ENCODE measurements around the gene GET4.

The GET4 gene

DNA sequence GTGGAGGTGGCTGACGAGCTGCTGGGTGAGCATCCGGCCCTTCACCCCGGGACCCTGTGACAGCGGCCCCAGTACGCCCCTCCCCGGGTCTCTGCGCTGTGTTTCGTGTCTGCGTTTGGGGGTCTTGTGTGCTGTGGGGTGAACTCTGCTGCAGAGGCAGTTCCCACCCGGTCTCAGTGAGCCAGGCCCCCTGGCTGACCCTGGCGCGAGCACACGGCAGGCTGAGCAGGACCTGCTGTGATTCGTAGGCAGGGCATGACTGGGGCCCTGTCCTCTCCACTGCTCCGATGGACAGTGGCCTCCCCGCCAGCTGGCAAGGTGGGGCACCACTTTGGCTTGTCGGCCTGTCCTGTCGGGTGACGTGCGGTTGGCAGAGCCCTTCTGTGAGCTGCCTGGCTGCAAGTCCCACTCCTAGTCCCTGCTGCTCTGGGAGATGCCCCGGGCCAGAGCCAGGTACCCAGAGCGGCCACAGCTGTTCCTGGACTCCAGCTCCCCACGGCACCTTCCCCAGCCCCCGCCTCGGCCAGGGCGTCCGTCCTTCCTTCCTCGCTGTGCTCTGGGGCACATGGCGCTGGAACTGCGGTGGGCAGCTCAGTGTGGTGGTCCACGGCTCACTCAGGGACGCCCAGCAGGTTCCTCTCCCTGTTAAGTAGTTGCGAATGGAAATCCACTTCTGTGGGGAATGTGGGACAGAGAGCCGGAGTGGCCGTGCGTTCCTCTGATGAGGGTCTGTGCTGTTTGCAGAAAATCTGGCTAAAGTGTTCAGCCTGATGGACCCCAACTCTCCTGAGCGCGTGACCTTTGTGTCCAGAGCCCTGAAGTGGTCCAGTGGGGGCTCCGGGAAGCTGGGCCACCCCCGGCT, 10.5 kb downstream of the GET4 start:
- DNase-seq (ENCODE audit: low spot score) = no peak

DNA sequence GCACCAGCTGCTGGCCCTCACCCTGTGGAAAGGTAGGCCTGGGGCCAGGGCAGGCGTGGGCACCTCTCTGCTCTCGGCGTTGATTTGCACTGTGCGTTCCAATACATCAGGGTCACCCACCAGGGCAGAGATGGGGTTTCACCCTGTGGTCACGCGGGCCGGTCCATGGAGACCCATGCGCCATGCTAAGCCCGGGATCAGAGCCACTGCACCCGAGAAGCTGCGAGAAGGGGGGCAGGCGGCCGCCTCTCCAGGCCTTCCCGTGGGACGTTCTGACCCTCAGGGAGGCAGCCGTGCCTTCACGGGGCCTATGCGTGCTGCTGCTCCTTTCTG, 11.1 kb downstream of the GET4 start:
- no peak for DNase-seq (ENCODE audit: low spot score)

DNA sequence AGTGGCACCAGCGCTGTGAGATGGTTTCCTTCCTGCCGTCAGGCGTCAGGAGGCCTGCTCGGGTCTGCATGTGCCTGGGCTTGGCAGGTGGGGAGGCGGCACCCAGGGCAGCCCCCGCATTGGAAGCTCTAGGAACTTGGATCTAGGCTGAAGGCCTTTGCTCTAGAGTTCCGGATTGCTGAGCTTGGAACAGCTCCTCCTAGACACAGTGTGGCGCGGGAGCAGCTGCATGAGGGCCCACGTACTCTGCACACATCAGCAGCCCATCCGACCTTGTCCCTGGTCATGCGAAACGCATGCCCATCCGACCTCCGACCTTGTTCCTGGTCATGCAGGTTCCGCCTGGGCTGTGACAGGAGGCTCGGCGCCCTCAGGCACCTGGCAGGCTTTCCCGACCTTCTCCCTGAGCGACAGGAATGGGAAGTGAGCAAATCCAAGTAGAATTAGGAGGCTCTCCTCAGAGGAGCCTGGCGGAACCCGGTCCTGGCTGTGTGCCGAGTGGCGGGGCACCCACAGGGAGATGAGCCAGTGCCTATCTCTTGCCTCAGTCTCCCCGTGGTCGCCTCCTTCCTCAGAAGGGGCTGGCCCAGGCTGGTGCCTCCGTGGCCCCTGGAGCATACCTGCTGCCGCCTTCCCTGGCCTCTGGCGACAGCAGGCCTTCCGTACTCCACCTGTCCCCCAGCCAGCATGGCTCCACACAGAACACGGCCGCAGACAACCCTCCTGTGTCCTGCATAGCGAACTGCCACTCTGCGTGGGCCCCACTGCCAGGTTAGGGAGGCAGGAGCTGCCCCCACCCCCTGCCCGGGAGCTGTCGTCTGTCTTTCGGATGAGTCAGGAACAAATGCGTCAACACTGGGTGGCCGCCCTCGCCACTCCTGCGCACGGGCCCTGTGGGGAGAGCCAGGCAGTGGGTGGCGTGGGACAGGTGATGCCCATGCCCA, 12.0 kb downstream of the GET4 start:
- no peak for DNase-seq (ENCODE audit: low spot score)

DNA sequence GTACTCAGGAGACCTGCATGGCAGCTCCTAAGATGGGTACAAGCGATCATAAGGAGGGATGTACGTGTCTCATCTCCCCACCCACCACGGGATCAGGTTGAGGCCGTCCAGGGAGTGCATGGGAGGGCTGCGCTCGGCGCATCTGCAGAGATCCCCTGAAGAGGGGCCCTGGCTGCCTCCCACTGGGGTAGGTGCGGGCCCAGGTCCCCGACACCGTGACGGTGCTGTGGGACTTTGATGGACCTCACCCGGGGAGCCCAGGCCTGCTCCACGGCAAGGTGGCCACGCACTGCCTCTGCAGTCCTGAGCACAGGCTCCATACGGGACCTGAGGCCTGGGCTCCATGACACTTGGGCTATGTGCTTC, 12.7 kb downstream of the GET4 start:
- no peak for DNase-seq (ENCODE audit: low spot score)

DNA sequence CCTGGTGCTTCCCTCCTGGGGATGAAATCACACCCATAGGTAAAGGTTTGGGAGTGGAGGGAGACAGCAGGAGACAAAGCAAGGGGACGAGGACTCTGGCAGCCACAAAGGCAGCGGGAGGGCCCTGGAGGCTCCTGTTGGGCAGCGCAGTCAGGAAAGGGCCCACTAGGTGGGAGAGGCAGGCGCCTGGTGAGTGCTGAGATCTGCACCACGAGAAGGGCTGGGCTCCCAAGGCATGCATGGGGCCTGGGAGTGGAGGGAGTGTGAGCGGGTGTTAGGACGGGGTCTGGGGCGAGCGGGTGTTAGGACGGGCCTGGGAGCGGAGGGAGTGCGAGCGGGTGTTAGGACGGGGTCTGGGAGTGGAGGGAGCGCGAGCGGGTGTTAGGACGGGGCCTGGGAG, 13.0 kb downstream of the GET4 start:
- DNase-seq (ENCODE audit: low spot score) = no peak

DNA sequence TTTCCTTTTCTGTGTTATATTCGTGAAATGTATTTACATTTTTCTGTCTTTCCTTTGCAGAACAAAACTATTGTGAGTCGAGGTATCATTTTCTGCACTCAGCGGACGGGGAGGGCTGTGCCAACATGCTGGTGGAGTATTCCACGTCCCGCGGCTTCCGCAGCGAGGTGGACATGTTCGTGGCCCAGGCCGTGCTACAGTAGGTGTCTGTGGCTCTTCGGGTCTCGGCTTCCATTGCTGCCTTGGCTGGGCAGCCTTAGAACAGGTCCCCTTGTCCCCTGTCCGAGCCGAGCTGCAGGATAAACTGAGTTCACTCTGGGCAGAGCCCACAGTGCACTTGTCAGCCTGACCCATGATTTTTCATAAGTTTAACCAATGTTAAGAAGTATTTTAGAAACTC, 14.5 kb downstream of the GET4 start:
- DNase-seq (ENCODE audit: low spot score) = no peak

DNA sequence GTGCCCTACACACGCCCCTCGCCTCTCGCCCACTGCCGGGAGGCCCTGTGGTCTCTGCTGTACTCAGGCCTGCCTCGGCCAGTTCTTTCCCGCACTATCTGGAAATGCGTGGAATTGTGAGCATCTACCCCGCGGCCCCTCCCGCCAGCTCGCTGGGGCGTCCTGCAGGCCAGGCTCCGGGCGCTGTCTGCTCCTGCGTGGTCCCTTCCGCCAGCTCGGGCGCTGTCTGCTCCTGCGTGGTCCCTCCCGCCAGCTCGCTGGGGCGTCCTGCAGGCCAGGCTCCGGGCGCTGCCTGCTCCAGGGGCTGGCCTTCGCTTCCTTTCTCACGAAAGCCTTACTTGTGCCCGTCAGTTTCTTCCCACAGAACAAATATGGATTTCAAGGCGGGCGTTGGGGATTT, 14.9 kb downstream of the GET4 start:
- no peak for DNase-seq (ENCODE audit: low spot score)

DNA sequence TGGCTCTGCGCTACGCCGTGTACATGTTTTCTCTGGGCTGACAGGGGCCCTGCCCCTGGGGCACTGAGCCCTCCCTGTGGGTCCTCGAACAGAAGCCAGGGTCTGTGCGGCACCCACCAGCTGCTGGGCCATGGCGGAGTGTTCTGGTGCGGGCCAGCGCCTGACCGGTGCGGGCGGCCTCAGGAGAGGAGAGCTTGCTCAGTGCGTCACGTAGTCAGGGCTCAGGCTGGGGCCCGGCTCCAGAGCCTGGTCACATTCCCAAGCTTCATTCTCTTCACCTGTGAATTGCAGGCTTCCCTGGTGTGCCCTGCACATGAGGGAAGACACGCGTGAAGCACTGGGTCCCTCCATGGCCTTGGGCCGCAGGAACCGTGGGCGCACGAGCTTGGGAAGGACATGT, 15.5 kb downstream of the GET4 start:
- no peak for DNase-seq (ENCODE audit: low spot score)

DNA sequence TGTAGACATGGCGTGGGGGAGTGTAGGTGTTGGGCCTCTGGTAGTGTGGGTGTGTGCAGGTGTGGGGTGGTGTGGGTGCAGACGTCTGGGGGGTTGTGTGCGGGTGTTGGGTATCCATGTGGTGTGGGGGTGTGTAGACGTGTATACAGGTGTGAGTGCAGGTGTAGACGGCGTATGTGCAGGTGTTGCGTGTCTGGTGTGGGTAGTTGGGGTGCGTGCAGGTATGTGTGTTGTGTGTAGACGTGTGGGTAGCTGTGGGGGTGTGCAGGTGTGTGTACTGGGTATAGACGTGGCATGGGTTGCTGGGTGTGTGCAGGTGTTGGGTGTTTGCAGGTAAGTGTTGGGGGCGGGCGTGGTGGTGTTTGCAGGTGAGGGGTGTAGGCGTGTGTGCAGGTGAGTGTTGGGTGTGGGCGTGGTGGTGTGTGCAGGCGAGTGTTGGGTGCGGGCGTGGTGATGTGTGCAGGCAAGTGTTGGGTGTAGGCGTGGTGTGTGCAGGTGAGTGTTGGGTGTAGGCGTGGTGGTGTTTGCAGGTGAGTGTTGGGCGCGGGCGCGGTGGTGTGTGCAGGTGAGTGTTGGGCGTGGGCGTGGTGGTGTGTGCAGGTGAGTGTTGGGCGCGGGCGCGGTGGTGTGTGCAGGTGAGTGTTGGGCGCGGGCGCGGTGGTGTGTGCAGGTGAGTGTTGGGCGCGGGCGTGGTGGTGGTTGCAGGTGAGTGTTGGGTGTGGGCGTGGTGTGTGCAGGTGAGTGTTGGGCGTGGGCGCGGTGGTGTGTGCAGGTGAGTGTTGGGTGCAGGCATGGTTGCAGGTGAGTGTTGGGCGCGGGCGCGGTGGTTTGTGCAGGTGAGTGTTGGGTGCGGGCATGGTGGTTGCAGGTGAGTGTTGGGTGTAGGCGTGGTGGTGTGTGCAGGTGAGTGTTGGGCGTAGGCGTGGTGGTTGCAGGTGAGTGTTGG, 16.6 kb downstream of the GET4 start:
- no peak for DNase-seq (ENCODE audit: low spot score)

DNA sequence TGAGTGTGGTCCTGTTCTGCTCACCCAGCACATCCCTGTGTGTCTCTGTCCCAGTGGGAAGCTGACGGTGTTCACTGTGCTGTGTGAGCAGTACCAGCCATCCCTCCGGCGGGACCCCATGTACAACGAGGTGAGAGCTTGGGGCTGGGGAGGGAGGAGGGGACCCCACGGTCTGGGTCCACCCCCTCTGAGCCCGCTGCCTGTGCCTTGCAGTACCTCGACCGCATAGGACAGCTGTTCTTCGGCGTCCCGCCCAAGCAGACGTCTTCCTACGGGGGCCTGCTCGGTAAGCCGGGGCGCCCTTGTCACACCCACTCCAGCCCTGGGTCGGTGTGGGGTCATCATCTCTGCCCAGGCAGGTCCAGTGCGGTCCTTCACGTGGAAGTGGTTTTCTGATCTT, 17.3 kb downstream of the GET4 start:
- no peak for DNase-seq (ENCODE audit: low spot score)

DNA sequence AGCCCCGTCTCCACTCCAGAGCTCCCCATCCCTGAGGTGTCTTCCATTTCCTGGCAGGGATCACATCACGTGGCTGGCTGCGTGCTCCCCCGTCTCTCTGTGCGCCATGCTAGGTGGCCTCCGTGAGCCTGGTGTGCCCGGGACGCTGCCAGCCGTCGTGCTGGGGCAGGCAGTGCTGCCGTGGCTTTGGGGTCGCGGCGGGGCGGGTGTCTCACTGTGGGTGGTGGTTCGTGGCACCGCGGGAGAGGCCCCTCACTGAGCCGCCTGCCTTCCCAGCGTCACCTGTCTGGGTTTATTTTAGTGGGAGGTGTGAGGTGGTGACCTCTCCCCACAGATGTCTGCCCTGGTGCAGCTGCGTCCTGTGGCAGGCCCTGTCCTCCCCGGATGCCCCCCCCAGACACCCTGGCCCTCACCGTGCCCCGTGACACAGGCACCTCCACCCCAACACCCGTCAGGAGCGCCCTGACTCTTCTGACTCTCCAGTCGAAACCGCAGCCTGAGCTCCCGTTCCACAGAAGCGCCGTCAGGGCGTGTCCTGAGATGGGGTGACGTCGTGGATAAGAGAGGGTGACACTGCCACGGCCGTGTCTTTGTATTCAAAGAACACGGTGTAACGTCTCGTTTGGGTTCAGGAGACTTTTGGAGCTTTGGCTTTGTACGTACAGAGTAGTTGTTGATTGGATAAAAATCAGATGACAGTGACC, 18.0 kb downstream of the GET4 start:
- no peak for DNase-seq (ENCODE audit: low spot score)

DNA sequence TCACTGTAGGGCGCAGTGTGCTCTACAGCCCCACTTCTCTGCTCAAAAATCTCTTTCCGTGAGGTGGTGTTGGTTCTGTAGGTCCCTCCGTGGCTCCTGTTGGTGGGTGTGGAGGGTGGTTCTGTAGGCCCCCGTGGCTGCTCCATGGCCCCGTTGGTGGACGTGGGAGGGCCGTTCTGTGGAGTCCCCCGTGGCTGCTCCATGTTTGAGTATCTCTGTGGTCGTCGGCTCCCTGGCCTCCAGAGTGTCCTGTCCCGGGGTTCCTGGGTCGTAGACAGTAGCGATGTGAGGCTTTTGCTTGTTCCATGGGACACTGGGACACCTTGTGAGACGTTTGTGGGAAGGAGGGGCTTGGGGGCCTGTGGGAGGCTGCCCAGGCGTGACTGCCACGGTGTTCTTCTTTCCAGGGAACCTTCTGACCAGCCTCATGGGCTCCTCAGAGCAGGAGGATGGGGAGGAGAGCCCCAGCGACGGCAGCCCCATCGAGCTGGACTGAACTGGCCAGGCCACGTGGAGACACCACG, 18.6 kb downstream of the GET4 start:
- no peak for DNase-seq (ENCODE audit: low spot score)

DNA sequence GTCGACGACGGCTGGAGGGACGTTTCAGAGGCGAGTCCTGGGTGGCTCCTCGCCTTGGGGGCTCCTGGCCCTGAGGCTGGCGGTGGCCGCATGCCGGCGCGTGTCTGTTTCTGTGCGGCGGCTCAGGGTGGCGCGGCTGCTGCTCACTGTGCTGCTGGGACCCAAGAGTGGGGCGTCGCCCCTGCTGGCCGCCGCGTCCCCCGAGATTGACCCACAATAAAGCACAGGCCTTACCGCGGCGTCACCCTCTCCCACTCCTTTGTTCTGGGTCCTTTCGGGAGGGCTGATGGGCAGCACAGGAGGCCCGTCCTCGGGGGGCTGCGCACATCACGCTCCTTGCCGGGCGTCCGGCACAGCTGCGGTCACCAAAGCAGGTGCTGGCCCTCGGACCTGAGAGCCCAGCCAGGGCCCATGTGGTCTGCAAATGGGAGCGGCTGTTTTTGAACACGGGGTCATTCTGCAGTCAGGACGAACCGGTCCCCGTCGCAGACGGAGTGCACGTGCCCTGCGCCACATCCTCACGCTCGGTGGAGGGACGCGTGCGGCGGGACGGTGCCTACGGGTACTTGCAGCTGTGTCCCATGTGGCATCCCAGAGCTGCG, 19.2 kb downstream of the GET4 start:
- DNase-seq (ENCODE audit: low spot score) = no peak

DNA sequence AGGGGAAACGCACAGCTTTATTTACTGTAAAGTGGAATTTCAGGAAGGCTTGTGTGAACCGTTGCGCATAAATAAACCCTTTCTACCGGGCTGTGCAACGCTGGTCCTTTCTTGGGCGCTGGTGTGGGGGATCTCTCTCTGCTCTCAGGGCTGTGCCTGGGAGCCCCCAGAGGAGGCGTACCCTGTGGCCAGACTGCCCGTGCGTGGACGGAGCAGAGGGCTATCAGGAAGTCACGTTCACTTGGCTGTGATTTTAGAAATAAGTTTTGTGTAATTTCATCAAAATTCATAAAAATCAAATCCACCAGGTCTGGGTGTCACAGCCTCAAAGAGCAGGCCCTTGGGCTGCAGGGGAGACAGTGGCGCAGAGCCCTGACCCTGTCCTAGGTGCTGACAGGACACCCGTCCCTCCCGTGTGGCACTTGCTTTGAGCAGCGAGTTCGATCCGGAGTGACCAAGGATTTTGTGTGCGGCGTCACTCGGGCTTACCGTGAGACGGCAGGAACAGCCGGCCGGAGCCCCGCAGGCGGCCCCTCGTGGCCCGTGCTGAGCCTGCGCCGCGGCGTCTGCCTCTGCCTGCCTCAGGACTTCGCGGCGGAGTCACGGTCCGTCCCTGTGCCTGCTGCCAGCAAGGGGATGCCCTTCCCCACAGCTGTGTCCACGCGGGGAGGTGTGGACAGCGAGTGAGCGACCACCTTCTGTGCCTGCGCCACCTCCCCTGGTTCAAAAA, 20.2 kb downstream of the GET4 start:
- DNase-seq (ENCODE audit: low spot score) = no peak

DNA sequence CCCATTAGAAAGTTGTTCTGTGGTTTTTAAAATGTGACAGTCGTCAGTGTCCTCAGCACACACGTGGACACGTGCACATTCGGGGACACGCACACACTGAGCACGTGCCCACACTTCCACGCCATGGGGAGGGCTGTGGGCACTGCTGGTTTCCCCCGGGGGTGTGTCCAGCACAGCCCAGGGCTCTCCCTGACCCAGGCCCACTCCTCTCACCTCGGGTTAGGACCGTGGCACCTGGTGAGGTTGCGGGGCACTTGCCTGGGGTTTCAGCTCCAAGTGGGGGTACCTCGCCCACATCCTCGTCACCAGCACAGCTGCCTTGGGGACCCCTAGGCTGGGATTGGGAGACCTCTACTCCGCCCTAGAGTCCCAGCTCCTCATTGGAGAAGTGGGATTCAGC, 20.7 kb downstream of the GET4 start:
- no peak for DNase-seq (ENCODE audit: low spot score)

DNA sequence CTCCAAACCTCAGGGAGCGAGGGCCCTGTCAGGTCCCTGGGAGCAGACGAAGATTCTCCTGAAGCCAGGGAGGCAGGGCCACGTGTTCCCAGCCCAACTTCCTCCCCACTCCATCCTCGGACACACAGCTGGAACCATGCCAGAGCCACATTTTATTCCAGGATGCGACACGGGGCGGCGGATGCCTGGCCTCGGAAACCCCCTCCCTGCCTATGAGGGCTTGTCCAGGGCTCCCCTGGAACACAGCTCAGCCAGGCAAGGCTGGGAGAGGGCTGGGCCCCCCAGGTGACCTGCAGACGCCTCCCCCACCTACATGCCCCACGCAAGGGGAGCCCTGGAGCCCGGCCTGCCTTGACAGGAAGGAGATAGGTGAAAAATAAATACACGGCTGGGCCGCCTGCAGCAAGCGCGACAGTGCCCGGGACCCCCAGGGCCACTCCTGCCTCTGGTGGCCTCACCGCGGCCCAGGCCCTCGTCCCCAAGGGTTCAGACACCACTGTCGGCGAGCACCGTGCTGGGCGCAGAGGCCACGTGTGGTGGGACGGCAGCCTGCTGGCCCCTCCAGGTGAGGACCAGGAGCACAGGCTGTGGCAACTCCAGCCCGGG, 21.5 kb downstream of the GET4 start:
- peak; percentile 47 for DNase-seq (ENCODE audit: low spot score)

DNA sequence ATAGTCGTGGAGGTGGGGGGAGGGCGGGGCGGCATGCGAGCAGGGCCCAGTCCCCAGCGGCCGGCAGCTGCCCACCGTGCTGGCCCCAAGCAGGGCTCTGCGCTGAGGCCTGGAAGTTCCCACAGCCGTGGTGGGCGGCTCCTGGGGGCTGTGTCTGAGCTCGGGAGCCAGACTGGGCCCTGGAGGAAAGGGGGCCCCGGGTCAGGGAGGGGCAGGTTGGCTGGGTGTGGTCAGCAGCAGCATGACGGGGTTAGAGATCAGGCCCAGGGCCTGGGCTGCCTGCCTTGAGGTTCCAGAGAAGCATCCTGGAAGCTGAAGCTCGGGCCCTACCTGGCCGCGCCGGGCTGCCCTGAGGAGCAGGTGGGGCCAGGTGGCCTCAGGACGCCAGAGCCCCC, 22.1 kb downstream of the GET4 start:
- DNase-seq (ENCODE audit: low spot score) = no peak

DNA sequence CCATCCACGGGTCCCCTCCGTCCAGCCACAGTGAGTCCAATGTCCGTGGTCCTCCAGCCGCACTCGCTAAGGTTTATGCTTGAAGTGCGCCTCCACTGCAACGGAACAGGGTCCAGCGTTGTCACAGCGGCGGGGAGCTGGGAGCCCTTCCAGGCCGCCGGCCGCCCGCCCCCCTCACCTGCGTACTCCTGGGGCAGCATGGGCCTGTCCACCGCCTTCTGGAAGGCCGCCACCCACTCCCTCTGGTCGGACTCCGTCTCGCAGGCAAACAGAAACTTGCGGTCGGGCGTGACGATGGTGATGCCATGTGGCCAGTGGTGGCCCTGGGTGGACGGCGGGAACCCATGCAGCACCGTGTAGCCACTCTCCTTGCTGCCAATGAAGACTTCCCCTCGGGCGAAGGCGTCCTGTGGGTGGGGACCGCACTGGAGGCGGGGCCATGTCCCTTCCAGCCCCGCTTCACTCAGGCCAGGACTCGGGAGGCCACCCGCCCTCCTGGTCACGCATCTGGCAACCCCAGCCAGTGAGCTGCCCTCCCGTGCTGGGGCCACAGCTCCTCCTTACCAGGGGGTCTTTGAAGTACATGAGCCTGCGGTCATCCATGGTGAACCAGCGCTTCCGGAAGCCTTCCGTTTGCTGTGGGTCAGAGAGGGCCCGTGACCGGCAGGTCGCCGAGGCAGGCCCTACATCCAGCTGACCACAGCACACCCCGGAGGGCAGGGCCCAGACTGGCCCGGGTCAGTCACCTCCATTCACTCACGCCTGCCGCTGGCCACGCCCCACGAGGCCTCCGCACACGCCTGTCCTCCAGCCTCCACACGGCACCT, 22.7 kb downstream of the GET4 start:
- DNase-seq (ENCODE audit: low spot score) = no peak

DNA sequence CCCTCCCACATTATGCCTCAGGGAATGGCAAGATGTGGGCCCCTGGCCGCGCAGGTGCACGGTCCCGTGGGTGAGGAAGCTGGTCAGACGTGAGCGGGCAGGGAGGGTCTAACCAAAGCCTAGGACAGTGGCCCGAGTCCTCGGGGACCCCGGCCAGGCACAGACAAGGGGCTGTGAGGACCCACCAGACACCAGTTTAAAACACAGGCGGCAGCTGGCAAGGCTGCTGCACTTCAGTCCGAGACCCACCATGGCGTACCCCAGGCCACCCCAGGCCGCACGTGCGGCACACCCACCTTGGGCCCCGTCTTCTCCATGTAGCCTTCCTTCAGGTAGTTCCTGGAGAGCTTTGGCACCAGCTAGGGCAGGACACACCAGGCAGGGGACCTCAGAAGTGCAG, 23.5 kb downstream of the GET4 start:
- DNase-seq (ENCODE audit: low spot score) = no peak

All from SW480 (cell line).